ENCODE results near the gene NR2F2. TPM values are rescaled to one million over a fixed set of nuclear protein-coding genes. Genes with fewer than 3 reads are reported as not detected.

The NR2F2 gene
- total RNA-seq, 1 experiment from 2014 or later: 72.1 TPM

GRCh38 chr15:96363707-96364106, 33.2 kb downstream of the NR2F2 start:
- CTCF ChIA-PET: no interaction called here
- no peak for TF ChIP-seq CTCF (conservative IDR thresholded peaks at IDR 0.05)
- no peak for TF ChIP-seq EZH2 (IDR thresholded peaks at IDR 0.05; ENCODE audit: low read depth)
- Histone ChIP-seq H4K20me1 (ENCODE audit: insufficient read depth) (no peaks in the 10 kb centered on the region), H3K9me3 (ENCODE audit: insufficient read depth, low read depth) (no peaks in the 10 kb centered on the region), H3K79me2 (ENCODE audit: low read depth) (no peaks in the 10 kb centered on the region), H3K4me2 (no peak overlapping the region), H3F3A (ENCODE audit: insufficient read depth, low read depth) (no peaks in the 10 kb centered on the region), H2AFZ (no peak overlapping the region), H3K9me2 (ENCODE audit: insufficient read depth) (no peaks in the 10 kb centered on the region), H3K27me3 (ENCODE audit: insufficient read depth, low read depth) (no peaks in the 10 kb centered on the region), H3K27ac (no peak overlapping the region), H3K4me3 (no peak overlapping the region), H3K36me3 (ENCODE audit: low read depth) (no peaks in the 10 kb centered on the region), H3K4me1 (replicated peaks; ENCODE audit: insufficient read depth) (no peaks in the 10 kb centered on the region)
- intact Hi-C loops (cut with micrococcal nuclease; ENCODE audit: unreplicated experiment): no loop called here
- no peak for DNase-seq
- no TSS peak for BruUV-seq (replicated peaks)
- POLR2A ChIA-PET (ENCODE audit: unreplicated experiment): no interaction called here

- no TSS peak for BruUV-seq (replicated peaks)
- ChIA-PET POLR2A (ENCODE audit: unreplicated experiment) (no interaction called here), CTCF (no interaction called here)
- DNase-seq: no peak
- no peaks in the 10 kb centered on the region for H3K9me2 ChIP-seq (ENCODE audit: insufficient read depth)
- H3K4me2 ChIP-seq: no peak overlapping the region
- H3K27ac ChIP-seq: no peak overlapping the region
- H3K9me3 ChIP-seq (ENCODE audit: insufficient read depth, low read depth): no peaks in the 10 kb centered on the region
- intact Hi-C loops (cut with micrococcal nuclease; ENCODE audit: unreplicated experiment): no loop called here
- H4K20me1 ChIP-seq (ENCODE audit: insufficient read depth): no peaks in the 10 kb centered on the region
- H3K36me3 ChIP-seq (ENCODE audit: low read depth): no peaks in the 10 kb centered on the region
- H2AFZ ChIP-seq: no peak overlapping the region
- no peak for TF ChIP-seq EZH2 (IDR thresholded peaks at IDR 0.05; ENCODE audit: low read depth)
- TF ChIP-seq CTCF (conservative IDR thresholded peaks at IDR 0.05): no peak
- no peak overlapping the region for H3K4me3 ChIP-seq
- H3K4me1 ChIP-seq (replicated peaks; ENCODE audit: insufficient read depth): no peaks in the 10 kb centered on the region
- H3F3A ChIP-seq (ENCODE audit: insufficient read depth, low read depth): no peaks in the 10 kb centered on the region
- H3K27me3 ChIP-seq (ENCODE audit: insufficient read depth, low read depth): no peaks in the 10 kb centered on the region
- no peaks in the 10 kb centered on the region for H3K79me2 ChIP-seq (ENCODE audit: low read depth)
Observed at GRCh38 chr15:96365781-96366525, 35.5 kb downstream of the NR2F2 start.

- no peak for DNase-seq
- Histone ChIP-seq H3K36me3 (ENCODE audit: low read depth) (no peaks in the 10 kb centered on the region), H4K20me1 (ENCODE audit: insufficient read depth) (no peaks in the 10 kb centered on the region), H3K79me2 (ENCODE audit: low read depth) (no peaks in the 10 kb centered on the region), H3K4me2 (no peak overlapping the region), H3F3A (ENCODE audit: insufficient read depth, low read depth) (no peaks in the 10 kb centered on the region), H3K9me3 (ENCODE audit: insufficient read depth, low read depth) (no peaks in the 10 kb centered on the region), H3K4me3 (no peak overlapping the region), H3K4me1 (replicated peaks; ENCODE audit: insufficient read depth) (no peaks in the 10 kb centered on the region), H3K9me2 (ENCODE audit: insufficient read depth) (no peaks in the 10 kb centered on the region), H2AFZ (no peak overlapping the region), H3K27me3 (ENCODE audit: insufficient read depth, low read depth) (no peaks in the 10 kb centered on the region), H3K27ac (no peak overlapping the region)
- ChIA-PET CTCF (no interaction called here), POLR2A (ENCODE audit: unreplicated experiment) (no interaction called here)
- TF ChIP-seq CTCF (conservative IDR thresholded peaks at IDR 0.05) (no peak), EZH2 (IDR thresholded peaks at IDR 0.05; ENCODE audit: low read depth) (no peak)
- BruUV-seq (replicated peaks): no TSS peak
- intact Hi-C loops (cut with micrococcal nuclease; ENCODE audit: unreplicated experiment): no loop called here
Observed at GRCh38 chr15:96366526-96366877, 36.0 kb downstream of the NR2F2 start.
